ENCODE measurements around the gene AUTS2. TPM values are rescaled to one million over a fixed set of nuclear protein-coding genes. Genes with fewer than 3 reads are reported as not detected.

The AUTS2 gene
- total RNA-seq, 1 experiment from 2014 or later: 38.5 TPM

DNA sequence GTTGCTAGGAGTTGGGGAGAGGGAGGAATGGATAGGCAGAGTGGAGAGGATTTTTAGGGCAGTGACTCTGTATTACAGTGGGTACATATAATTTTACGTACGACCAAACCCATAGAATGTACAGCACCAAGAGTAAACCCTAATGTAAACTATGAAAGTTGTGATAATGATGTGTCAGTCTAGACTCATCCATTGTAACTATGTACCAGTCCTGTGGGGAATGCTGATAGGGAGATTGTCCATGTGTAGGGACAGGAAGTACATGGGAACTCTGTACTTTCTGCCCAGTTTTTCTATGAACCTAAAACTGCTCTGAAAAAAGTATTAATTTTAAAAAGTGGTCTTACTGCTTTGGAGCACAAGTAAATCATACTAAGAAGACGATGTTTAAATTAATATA lies 441.8 kb downstream of the AUTS2 start:
- H3K27ac ChIP-seq (ENCODE audit: low read length): no peak overlapping the region
- peaks cover 33% of the 10 kb centered on the region for H4K20me1 ChIP-seq (ENCODE audit: insufficient read depth, low read depth, low read length)
- no peaks in the 10 kb centered on the region for H3K36me3 ChIP-seq (ENCODE audit: insufficient read depth, low read length)
- no peaks in the 10 kb centered on the region for H3K9me3 ChIP-seq (ENCODE audit: low read length)
- H3K79me2 ChIP-seq (ENCODE audit: low read length): no peaks in the 10 kb centered on the region
- no peaks in the 10 kb centered on the region for H3K4me1 ChIP-seq (ENCODE audit: low read length)
- no peak overlapping the region for H3K4me2 ChIP-seq (ENCODE audit: low read depth, low read length, poor library complexity, severe bottlenecking)
- no peak overlapping the region for H3K4me3 ChIP-seq (ENCODE audit: low read length)
- H2AFZ ChIP-seq (ENCODE audit: low read length): no peak overlapping the region
- H3K9ac ChIP-seq (ENCODE audit: low read length): no peak overlapping the region
- H3K27me3 ChIP-seq (ENCODE audit: low read length): no peaks in the 10 kb centered on the region
- no peaks in the 10 kb centered on the region for H3K9me2 ChIP-seq (replicated peaks; ENCODE audit: insufficient read depth, low read length)
- DNase-seq: no peak

DNA sequence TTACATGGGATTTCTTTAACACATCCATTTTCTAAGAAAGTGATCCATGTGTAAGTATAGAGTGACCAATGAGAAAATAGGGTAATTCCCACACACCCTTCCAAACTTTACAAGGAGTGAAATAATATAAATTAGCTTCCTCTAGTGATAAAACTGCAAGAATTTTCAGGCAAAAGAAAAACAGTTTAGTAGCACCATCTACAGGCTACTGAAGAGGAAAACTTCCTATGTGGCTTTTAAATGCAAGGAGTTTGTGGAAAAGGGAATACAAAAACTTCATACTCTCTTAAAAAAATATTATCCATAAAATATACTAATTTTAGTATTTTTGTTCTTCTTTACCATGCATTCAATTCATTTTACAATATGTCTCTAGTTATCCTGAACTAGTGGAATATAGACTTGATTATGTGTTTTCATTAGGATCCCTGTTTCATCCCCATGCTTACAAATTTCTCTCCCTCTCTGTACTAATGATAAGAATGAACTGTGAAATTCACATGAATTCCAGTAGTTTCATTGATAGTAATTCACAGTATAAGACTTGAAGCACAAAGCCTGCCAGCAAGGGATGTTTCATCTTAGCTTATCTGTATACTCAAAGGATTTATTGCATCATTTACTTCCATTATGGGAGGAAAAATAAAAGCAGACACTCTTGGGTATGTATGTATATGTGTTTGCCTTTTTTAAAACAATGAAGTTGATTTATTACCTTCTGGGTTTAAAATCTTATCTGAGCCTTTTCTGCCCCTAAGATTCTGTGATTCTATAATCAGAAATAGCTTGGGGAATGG lies 442.9 kb downstream of the AUTS2 start:
- DNase-seq: no peak

DNA sequence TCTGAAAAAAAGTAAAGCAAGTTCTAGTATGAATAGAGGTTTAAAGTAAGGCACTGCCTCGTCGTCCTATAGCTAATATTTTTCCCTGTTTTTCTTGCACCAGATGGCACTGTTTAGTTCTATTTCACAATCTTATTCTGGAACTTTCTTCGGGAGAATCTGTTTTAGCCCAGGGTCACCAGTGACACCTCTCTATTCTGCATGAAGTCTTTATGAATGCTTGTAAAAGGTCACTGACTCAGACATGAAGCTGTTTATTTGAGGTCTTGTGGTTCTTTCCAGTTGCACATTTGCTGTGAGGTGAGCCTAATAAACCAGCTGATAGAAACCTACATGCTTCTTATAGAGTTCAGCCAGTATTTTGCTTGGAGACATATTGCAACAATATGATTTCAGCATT lies 444.3 kb downstream of the AUTS2 start:
- DNase-seq: no peak
- Histone ChIP-seq H3K9me3 (ENCODE audit: low read length) (no peaks in the 10 kb centered on the region), H2AFZ (ENCODE audit: low read length) (no peak overlapping the region), H3K79me2 (ENCODE audit: low read length) (no peaks in the 10 kb centered on the region), H3K4me1 (ENCODE audit: low read length) (no peaks in the 10 kb centered on the region), H4K20me1 (ENCODE audit: insufficient read depth, low read depth, low read length) (peaks cover 32% of the 10 kb centered on the region), H3K4me3 (ENCODE audit: low read length) (no peak overlapping the region), H3K27ac (ENCODE audit: low read length) (no peak overlapping the region), H3K9me2 (replicated peaks; ENCODE audit: insufficient read depth, low read length) (no peaks in the 10 kb centered on the region), H3K36me3 (ENCODE audit: insufficient read depth, low read length) (no peaks in the 10 kb centered on the region), H3K9ac (ENCODE audit: low read length) (no peak overlapping the region), H3K27me3 (ENCODE audit: low read length) (no peaks in the 10 kb centered on the region), H3K4me2 (ENCODE audit: low read depth, low read length, poor library complexity, severe bottlenecking) (no peak overlapping the region)

More for the DNA sequence above, 442.9 kb downstream of the AUTS2 start:
- Histone ChIP-seq H3K4me3 (ENCODE audit: low read length) (no peak overlapping the region), H3K9me3 (ENCODE audit: low read length) (no peaks in the 10 kb centered on the region), H3K79me2 (ENCODE audit: low read length) (no peaks in the 10 kb centered on the region), H3K9ac (ENCODE audit: low read length) (no peak overlapping the region), H3K4me1 (ENCODE audit: low read length) (no peaks in the 10 kb centered on the region), H3K27me3 (ENCODE audit: low read length) (no peaks in the 10 kb centered on the region), H3K27ac (ENCODE audit: low read length) (no peak overlapping the region), H3K9me2 (replicated peaks; ENCODE audit: insufficient read depth, low read length) (no peaks in the 10 kb centered on the region), H3K36me3 (ENCODE audit: insufficient read depth, low read length) (no peaks in the 10 kb centered on the region), H2AFZ (ENCODE audit: low read length) (no peak overlapping the region), H3K4me2 (ENCODE audit: low read depth, low read length, poor library complexity, severe bottlenecking) (no peak overlapping the region), H4K20me1 (ENCODE audit: insufficient read depth, low read depth, low read length) (peaks cover 27% of the 10 kb centered on the region)

DNA sequence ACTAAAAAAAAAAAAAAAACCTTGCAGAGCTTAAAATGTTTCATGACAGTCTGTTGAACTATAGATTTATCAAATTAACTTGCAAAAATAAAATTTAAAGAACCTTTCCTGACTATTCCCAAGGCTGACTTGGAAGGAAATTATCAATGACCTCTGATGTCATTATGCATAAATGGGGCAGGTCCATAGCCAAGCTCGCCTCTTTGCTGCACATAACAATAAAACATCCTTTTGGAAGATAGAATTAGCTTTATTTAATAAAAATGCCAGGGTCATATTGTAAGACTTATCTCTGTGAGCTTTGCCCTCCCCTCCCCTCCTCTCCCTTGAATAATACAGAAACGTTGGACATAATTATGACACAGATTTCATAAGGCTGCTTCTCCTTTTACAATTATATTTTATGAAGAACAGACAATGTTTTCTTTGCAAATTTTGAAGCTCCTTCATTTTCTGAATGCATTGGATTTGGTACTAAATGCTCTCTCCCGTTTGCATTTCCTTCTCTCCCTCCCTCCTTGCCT lies 444.8 kb downstream of the AUTS2 start:
- Histone ChIP-seq H3K4me2 (ENCODE audit: low read depth, low read length, poor library complexity, severe bottlenecking) (no peak overlapping the region), H3K9me2 (replicated peaks; ENCODE audit: insufficient read depth, low read length) (no peaks in the 10 kb centered on the region), H3K36me3 (ENCODE audit: insufficient read depth, low read length) (no peaks in the 10 kb centered on the region), H3K79me2 (ENCODE audit: low read length) (no peaks in the 10 kb centered on the region), H2AFZ (ENCODE audit: low read length) (no peak overlapping the region), H3K27ac (ENCODE audit: low read length) (no peak overlapping the region), H3K9ac (ENCODE audit: low read length) (no peak overlapping the region), H3K4me1 (ENCODE audit: low read length) (no peaks in the 10 kb centered on the region), H3K27me3 (ENCODE audit: low read length) (no peaks in the 10 kb centered on the region), H4K20me1 (ENCODE audit: insufficient read depth, low read depth, low read length) (peaks cover 37% of the 10 kb centered on the region), H3K4me3 (ENCODE audit: low read length) (no peak overlapping the region), H3K9me3 (ENCODE audit: low read length) (no peaks in the 10 kb centered on the region)
- DNase-seq: no peak

DNA sequence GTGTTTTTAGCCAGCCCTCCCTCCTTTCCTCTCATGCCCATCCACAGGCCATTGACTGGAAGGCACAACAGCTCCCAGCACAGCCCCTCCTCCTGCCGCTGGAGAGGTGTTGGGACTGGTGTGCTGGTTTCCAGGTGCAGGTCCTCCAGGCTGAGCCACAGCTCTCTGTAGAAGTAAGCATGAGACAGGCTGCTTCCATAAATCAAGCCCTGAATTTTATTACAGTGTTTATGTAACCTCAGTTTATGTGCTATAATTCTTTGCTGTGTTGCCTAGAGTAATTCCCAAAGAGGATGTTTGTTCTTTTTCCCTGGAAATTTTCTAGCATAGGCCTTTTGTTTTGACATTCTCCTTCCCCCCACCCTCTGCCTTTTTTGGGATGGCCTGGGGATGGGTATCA lies 445.8 kb downstream of the AUTS2 start:
- Histone ChIP-seq H3K4me3 (ENCODE audit: low read length) (no peak overlapping the region), H3K27me3 (ENCODE audit: low read length) (no peaks in the 10 kb centered on the region), H3K79me2 (ENCODE audit: low read length) (no peaks in the 10 kb centered on the region), H3K9me3 (ENCODE audit: low read length) (no peaks in the 10 kb centered on the region), H3K36me3 (ENCODE audit: insufficient read depth, low read length) (no peaks in the 10 kb centered on the region), H3K9me2 (replicated peaks; ENCODE audit: insufficient read depth, low read length) (no peaks in the 10 kb centered on the region), H3K4me1 (ENCODE audit: low read length) (no peaks in the 10 kb centered on the region), H3K4me2 (ENCODE audit: low read depth, low read length, poor library complexity, severe bottlenecking) (no peak overlapping the region), H3K9ac (ENCODE audit: low read length) (no peak overlapping the region), H3K27ac (ENCODE audit: low read length) (no peak overlapping the region), H2AFZ (ENCODE audit: low read length) (no peak overlapping the region), H4K20me1 (ENCODE audit: insufficient read depth, low read depth, low read length) (peaks cover 46% of the 10 kb centered on the region)
- no peak for DNase-seq

DNA sequence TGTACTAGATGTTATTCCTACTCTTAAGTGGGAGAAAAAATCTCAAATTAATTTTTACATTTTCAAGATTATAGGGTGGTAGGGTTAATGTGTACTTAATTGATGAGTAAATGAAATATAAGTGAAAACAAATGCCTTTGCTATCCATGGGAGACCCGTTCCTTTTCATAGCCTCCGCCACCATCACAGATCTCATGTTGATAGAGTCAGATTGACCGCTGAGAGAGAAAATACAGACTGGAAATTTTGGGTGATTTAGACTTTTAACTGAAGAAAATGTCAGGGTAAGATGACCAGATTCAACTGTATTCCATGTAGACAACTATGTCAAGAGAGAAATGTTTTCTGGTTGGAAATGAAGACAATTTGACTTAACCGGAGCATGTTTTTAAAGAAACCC lies 446.2 kb downstream of the AUTS2 start:
- Histone ChIP-seq H3K4me2 (ENCODE audit: low read depth, low read length, poor library complexity, severe bottlenecking) (no peak overlapping the region), H2AFZ (ENCODE audit: low read length) (no peak overlapping the region), H3K36me3 (ENCODE audit: insufficient read depth, low read length) (no peaks in the 10 kb centered on the region), H3K27ac (ENCODE audit: low read length) (no peak overlapping the region), H3K9me2 (replicated peaks; ENCODE audit: insufficient read depth, low read length) (no peaks in the 10 kb centered on the region), H3K9me3 (ENCODE audit: low read length) (no peaks in the 10 kb centered on the region), H4K20me1 (ENCODE audit: insufficient read depth, low read depth, low read length) (peaks cover 43% of the 10 kb centered on the region), H3K4me1 (ENCODE audit: low read length) (no peaks in the 10 kb centered on the region), H3K9ac (ENCODE audit: low read length) (no peak overlapping the region), H3K27me3 (ENCODE audit: low read length) (no peaks in the 10 kb centered on the region), H3K79me2 (ENCODE audit: low read length) (no peaks in the 10 kb centered on the region), H3K4me3 (ENCODE audit: low read length) (no peak overlapping the region)
- no peak for DNase-seq

DNA sequence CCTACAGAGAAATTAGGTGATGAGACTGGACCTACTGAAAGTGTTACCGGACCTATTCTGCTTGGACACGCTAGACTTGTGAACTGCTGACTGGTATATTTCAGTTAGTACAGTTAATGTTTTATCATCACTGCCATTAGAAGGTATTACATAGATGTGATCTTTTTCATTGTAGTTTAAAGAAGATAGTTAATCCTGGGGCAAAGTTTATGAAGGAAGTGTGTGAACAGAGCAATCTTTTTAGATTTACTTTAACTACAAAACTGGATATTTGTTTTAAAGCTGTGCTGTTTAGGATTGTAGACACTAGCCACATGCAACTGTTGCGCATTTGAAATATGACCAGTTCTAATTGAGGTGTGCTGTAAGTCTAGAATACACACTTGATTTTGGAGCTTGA lies 446.7 kb downstream of the AUTS2 start:
- no peaks in the 10 kb centered on the region for H3K27me3 ChIP-seq (ENCODE audit: low read length)
- H3K9me2 ChIP-seq (replicated peaks; ENCODE audit: insufficient read depth, low read length): no peaks in the 10 kb centered on the region
- H3K27ac ChIP-seq (ENCODE audit: low read length): no peak overlapping the region
- no peaks in the 10 kb centered on the region for H3K4me1 ChIP-seq (ENCODE audit: low read length)
- H4K20me1 ChIP-seq (ENCODE audit: insufficient read depth, low read depth, low read length): peaks cover 41% of the 10 kb centered on the region
- H3K4me2 ChIP-seq (ENCODE audit: low read depth, low read length, poor library complexity, severe bottlenecking): no peak overlapping the region
- H2AFZ ChIP-seq (ENCODE audit: low read length): no peak overlapping the region
- no peaks in the 10 kb centered on the region for H3K9me3 ChIP-seq (ENCODE audit: low read length)
- no peak for DNase-seq
- no peak overlapping the region for H3K4me3 ChIP-seq (ENCODE audit: low read length)
- H3K36me3 ChIP-seq (ENCODE audit: insufficient read depth, low read length): no peaks in the 10 kb centered on the region
- no peaks in the 10 kb centered on the region for H3K79me2 ChIP-seq (ENCODE audit: low read length)
- no peak overlapping the region for H3K9ac ChIP-seq (ENCODE audit: low read length)

DNA sequence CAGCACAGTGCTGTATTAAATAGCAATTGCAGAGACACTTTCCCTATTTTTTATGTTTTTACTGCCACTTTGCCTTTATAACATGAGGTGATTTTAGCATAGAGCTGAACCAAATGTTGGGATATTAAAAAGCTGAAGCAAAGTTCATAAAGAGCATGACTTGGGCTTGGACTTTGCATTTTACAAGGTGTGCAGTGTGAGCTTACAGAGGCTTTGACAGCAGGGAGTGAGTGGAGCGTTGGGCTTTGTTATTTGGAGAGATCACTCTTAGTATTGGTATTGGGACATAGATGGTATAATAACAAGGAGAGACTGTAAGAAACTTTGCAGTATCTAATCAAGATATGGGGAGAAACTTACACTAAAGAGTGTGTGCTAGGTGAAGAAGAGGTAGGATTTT lies 449.1 kb downstream of the AUTS2 start:
- Histone ChIP-seq H4K20me1 (ENCODE audit: insufficient read depth, low read depth, low read length) (peaks cover 47% of the 10 kb centered on the region), H3K9me3 (ENCODE audit: low read length) (no peaks in the 10 kb centered on the region), H3K36me3 (ENCODE audit: insufficient read depth, low read length) (no peaks in the 10 kb centered on the region), H3K79me2 (ENCODE audit: low read length) (no peaks in the 10 kb centered on the region), H3K27me3 (ENCODE audit: low read length) (no peaks in the 10 kb centered on the region), H3K4me2 (ENCODE audit: low read depth, low read length, poor library complexity, severe bottlenecking) (no peak overlapping the region), H2AFZ (ENCODE audit: low read length) (no peak overlapping the region), H3K9me2 (replicated peaks; ENCODE audit: insufficient read depth, low read length) (no peaks in the 10 kb centered on the region), H3K4me3 (ENCODE audit: low read length) (no peak overlapping the region), H3K27ac (ENCODE audit: low read length) (no peak overlapping the region), H3K9ac (ENCODE audit: low read length) (no peak overlapping the region), H3K4me1 (ENCODE audit: low read length) (no peaks in the 10 kb centered on the region)
- no peak for DNase-seq

Measured in Karpas-422 (cell line).